Measurements from ENCODE around the gene DIDO1.
"Not testable (repeated sequence)": the region's sequence is repeated elsewhere in the genome, so short reads cannot be mapped to it uniquely, and the experiment has no call there.

DIDO1 gene

GRCh38 chr20:62962891-62963613 lies 36.7 kb upstream of the DIDO1 start:
- DNase-seq (ENCODE audit: low read depth), result no peak

- DNase-seq (ENCODE audit: low read depth), result no peak
Observed at GRCh38 chr20:62962221-62962879, 36.0 kb upstream of the DIDO1 start.

- no peak for DNase-seq (ENCODE audit: low read depth)
Observed at GRCh38 chr20:62961799-62962198, 35.5 kb upstream of the DIDO1 start.

GRCh38 chr20:62961310-62961783 lies 35.0 kb upstream of the DIDO1 start:
- DNase-seq (ENCODE audit: low read depth), result no peak

- DNase-seq (ENCODE audit: low read depth), result not testable (repeated sequence)
Observed at GRCh38 chr20:62960446-62961309, 34.4 kb upstream of the DIDO1 start.

- DNase-seq (ENCODE audit: low read depth), result no peak
Observed at GRCh38 chr20:62959998-62960436, 33.7 kb upstream of the DIDO1 start.

- no peak for DNase-seq (ENCODE audit: low read depth)
Observed at GRCh38 chr20:62959101-62959971, 33.0 kb upstream of the DIDO1 start.

- no peak for DNase-seq (ENCODE audit: low read depth)
Observed at GRCh38 chr20:62958388-62959100, 32.2 kb upstream of the DIDO1 start.

GRCh38 chr20:62957136-62958117 lies 31.1 kb upstream of the DIDO1 start:
- no peak for DNase-seq (ENCODE audit: low read depth)

GRCh38 chr20:62956387-62957135 lies 30.3 kb upstream of the DIDO1 start:
- DNase-seq (ENCODE audit: low read depth), result no peak

GRCh38 chr20:62955519-62956386 lies 29.4 kb upstream of the DIDO1 start:
- DNase-seq (ENCODE audit: low read depth), result no peak

GRCh38 chr20:62953839-62954703 lies 27.8 kb upstream of the DIDO1 start:
- DNase-seq (ENCODE audit: low read depth), result peak; percentile 56

GRCh38 chr20:62952968-62953838 lies 26.9 kb upstream of the DIDO1 start:
- DNase-seq (ENCODE audit: low read depth), result no peak

- DNase-seq (ENCODE audit: low read depth), result no peak
Observed at GRCh38 chr20:62952373-62952967, 26.2 kb upstream of the DIDO1 start, which contains the start of gene SLC17A9. SLC17A9 (plus strand) TSS chr20:62952709; CDS start chr20:62952831, 122 bp downstream.

- DNase-seq (ENCODE audit: low read depth), result no peak
Observed at GRCh38 chr20:62951896-62952372, 25.6 kb upstream of the DIDO1 start.
